ENCODE measurements around the gene USP1.
A peak's percentile ranks its signal among the peaks of the same experiment; 100 is the strongest.

USP1 gene

GRCh38 chr1:62426794-62427193, 10.1 kb upstream of the USP1 start:
- DNase-seq: no peak

- DNase-seq: no peak
Observed at GRCh38 chr1:62428351-62428750, 8.5 kb upstream of the USP1 start.

- no peak for DNase-seq
Observed at GRCh38 chr1:62429581-62429980, 7.3 kb upstream of the USP1 start.

- no peak for DNase-seq
Observed at GRCh38 chr1:62433861-62434617, 2.8 kb upstream of the USP1 start.

GRCh38 chr1:62434618-62435001, 2.2 kb upstream of the USP1 start:
- no peak for DNase-seq

- no peak for DNase-seq
Observed at GRCh38 chr1:62435231-62436038, 1.4 kb upstream of the USP1 start.

GRCh38 chr1:62436039-62436465, 797 bp upstream of the USP1 start:
- peak; percentile 98 for DNase-seq

- DNase-seq: no peak
Observed at GRCh38 chr1:62437273-62437940, 558 bp downstream of the USP1 start.

GRCh38 chr1:62438163-62438562, 1.3 kb downstream of the USP1 start:
- DNase-seq: no peak

GRCh38 chr1:62439652-62440371, 3.0 kb downstream of the USP1 start:
- no peak for DNase-seq

- DNase-seq: no peak
Observed at GRCh38 chr1:62444701-62445100, 7.9 kb downstream of the USP1 start.

- no peak for DNase-seq
Observed at GRCh38 chr1:62448221-62448933, 11.5 kb downstream of the USP1 start.

- no peak for DNase-seq
Observed at GRCh38 chr1:62450301-62450700, 13.5 kb downstream of the USP1 start.

- DNase-seq: no peak
Observed at GRCh38 chr1:62452951-62453350, 16.1 kb downstream of the USP1 start.

GRCh38 chr1:62457955-62458354, 21.1 kb downstream of the USP1 start:
- DNase-seq: no peak

- no peak for DNase-seq
Observed at GRCh38 chr1:62462370-62462769, 25.5 kb downstream of the USP1 start.

GRCh38 chr1:62467092-62467491, 30.2 kb downstream of the USP1 start:
- DNase-seq: no peak

GRCh38 chr1:62476525-62477219, 39.8 kb downstream of the USP1 start:
- DNase-seq: no peak

- DNase-seq: no peak
Observed at GRCh38 chr1:62481681-62482080, 44.8 kb downstream of the USP1 start.

GRCh38 chr1:62484824-62485468, 48.1 kb downstream of the USP1 start:
- no peak for DNase-seq

- no peak for DNase-seq
Observed at GRCh38 chr1:62487956-62488355, 51.1 kb downstream of the USP1 start.

Data from right forelimb (tissue), 1 donor.